KMS-11 (cell line): ENCODE measurements around the gene IQGAP1.

Experiments
- H2AFZ ChIP-seq: fragments of 200-600 bp; sonication (generic); 2 replicates; pipeline ENCODE4 v1.6.1; 2016; ENCODE audit warnings: antibody characterized with exemption, mixed run types, low read depth
- H3K27ac ChIP-seq: fragments of 200-600 bp; sonication (generic); 2 replicates; pipeline ENCODE4 v1.6.1; 2016; ENCODE audit warnings: mild to moderate bottlenecking, mixed run types
- H3K27me3 ChIP-seq: fragments of 200-600 bp; sonication (generic); 2 replicates; pipeline ENCODE4 v1.6.1; 2017; ENCODE audit warnings: mild to moderate bottlenecking, low read depth, mixed run types, moderate library complexity; ENCODE audit not compliant: insufficient read depth
- H3K36me3 ChIP-seq: fragments of 200-600 bp; sonication (generic); 2 replicates; pipeline ENCODE4 v1.6.1; 2017; ENCODE audit warnings: mild to moderate bottlenecking, mixed run types; ENCODE audit not compliant: insufficient read depth
- H3K4me1 ChIP-seq: fragments of 200-600 bp; sonication (generic); 2 replicates; pipeline ENCODE4 v1.6.1; 2016; ENCODE audit warnings: mild to moderate bottlenecking, low read depth, mixed run types; ENCODE audit not compliant: poor library complexity, severe bottlenecking
- H3K4me2 ChIP-seq: fragments of 200-600 bp; sonication (generic); 2 replicates; pipeline ENCODE4 v1.7.0; 2016; ENCODE audit warnings: mild to moderate bottlenecking, mixed run types
- H3K4me3 ChIP-seq: fragments of 200-600 bp; sonication (generic); IDR thresholded peaks from 2 replicates; pipeline ENCODE4 v1.6.1; 2017; ENCODE audit warnings: low read depth, low read length, mixed read lengths; ENCODE audit not compliant: insufficient read depth
- H3K79me2 ChIP-seq: fragments of 200-600 bp; sonication (generic); 2 replicates; pipeline ENCODE4 v1.6.1; 2016; ENCODE audit warnings: low read depth, mixed run types; ENCODE audit not compliant: insufficient read depth
- H3K9ac ChIP-seq: fragments of 200-600 bp; sonication (generic); 2 replicates; pipeline ENCODE4 v1.6.1; 2016; ENCODE audit warnings: mild to moderate bottlenecking, mixed run types
- H4K20me1 ChIP-seq: fragments of 200-600 bp; sonication (generic); 2 replicates; pipeline ENCODE4 v1.6.1; 2016; ENCODE audit warnings: mild to moderate bottlenecking, mixed run types; ENCODE audit not compliant: insufficient read depth
- TF ChIP-seq, protein P1 (sequence below): fragments of 200-600 bp; sonication (generic); conservative IDR thresholded peaks from 2 replicates; pipeline ENCODE4 v1.6.1; 2017; ENCODE audit warnings: low read depth, mild to moderate bottlenecking, antibody characterized with exemption, low read length, moderate library complexity, mixed read lengths

IQGAP1 gene

DNA sequence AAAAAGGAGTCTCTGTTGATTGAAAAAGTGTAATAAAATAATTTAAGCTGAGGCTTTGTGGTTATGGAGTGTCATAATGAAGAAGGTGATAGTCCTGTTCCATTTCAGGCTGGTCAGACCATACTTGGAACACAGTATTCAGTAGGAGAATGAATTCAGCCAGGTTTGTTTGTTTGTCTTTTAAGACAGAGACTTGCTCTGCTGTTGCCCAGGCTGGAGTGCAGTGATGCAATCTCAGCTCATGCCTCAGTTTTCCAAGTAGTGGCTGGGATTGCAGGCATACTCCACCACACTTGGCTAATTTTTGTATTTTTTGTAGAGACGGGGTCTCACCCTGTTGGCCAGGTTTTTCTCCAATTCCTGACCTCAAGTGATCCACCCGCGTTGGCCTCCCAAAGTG is 33.5 kb downstream of the IQGAP1 start:
- H2AFZ ChIP-seq = no peak overlapping the region
- TF ChIP-seq, protein P1, sequence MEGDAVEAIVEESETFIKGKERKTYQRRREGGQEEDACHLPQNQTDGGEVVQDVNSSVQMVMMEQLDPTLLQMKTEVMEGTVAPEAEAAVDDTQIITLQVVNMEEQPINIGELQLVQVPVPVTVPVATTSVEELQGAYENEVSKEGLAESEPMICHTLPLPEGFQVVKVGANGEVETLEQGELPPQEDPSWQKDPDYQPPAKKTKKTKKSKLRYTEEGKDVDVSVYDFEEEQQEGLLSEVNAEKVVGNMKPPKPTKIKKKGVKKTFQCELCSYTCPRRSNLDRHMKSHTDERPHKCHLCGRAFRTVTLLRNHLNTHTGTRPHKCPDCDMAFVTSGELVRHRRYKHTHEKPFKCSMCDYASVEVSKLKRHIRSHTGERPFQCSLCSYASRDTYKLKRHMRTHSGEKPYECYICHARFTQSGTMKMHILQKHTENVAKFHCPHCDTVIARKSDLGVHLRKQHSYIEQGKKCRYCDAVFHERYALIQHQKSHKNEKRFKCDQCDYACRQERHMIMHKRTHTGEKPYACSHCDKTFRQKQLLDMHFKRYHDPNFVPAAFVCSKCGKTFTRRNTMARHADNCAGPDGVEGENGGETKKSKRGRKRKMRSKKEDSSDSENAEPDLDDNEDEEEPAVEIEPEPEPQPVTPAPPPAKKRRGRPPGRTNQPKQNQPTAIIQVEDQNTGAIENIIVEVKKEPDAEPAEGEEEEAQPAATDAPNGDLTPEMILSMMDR = no peak
- H3K27me3 ChIP-seq = no peaks in the 10 kb centered on the region
- H3K27ac ChIP-seq = no peak overlapping the region
- H3K4me2 ChIP-seq = no peak overlapping the region
- no peak overlapping the region for H3K9ac ChIP-seq
- no peak overlapping the region for H3K4me3 ChIP-seq
- H4K20me1 ChIP-seq = 0 out of 2 replicates have a peak, but pooled peaks cover 3% of the 10 kb centered on the region
- no peaks in the 10 kb centered on the region for H3K36me3 ChIP-seq
- peaks cover 31% of the 10 kb centered on the region; the same call in 1 of the 2 replicates for H3K79me2 ChIP-seq
- no peaks in the 10 kb centered on the region for H3K4me1 ChIP-seq

DNA sequence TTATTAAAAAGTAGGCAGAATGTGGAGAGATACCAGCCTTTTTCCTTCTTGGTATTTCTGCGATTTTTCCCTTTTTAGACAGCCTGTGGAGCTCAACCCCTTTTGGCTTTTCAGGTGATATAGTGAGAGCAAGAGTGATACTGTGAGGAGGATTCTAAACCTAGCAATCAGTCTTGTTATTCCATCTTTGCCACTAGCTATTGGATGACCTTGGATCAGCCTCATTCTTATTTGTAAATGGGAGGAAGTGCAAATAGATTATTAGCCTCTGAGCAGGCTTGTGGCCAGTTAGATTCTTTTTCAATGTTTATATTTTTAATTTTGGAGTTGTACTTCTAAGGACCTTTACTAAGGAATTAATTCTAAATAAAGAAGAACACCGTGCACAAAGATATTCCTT is 34.0 kb downstream of the IQGAP1 start:
- H4K20me1 ChIP-seq = 0 out of 2 replicates have a peak, but pooled peaks cover 3% of the 10 kb centered on the region
- H3K36me3 ChIP-seq = no peaks in the 10 kb centered on the region
- TF ChIP-seq, protein P1 = no peak
- no peak overlapping the region for H2AFZ ChIP-seq
- no peaks in the 10 kb centered on the region for H3K4me1 ChIP-seq
- peaks cover 31% of the 10 kb centered on the region; the same call in 1 of the 2 replicates for H3K79me2 ChIP-seq
- no peaks in the 10 kb centered on the region for H3K27me3 ChIP-seq
- H3K4me2 ChIP-seq = no peak overlapping the region
- H3K27ac ChIP-seq = no peak overlapping the region
- no peak overlapping the region for H3K9ac ChIP-seq
- H3K4me3 ChIP-seq = no peak overlapping the region

DNA sequence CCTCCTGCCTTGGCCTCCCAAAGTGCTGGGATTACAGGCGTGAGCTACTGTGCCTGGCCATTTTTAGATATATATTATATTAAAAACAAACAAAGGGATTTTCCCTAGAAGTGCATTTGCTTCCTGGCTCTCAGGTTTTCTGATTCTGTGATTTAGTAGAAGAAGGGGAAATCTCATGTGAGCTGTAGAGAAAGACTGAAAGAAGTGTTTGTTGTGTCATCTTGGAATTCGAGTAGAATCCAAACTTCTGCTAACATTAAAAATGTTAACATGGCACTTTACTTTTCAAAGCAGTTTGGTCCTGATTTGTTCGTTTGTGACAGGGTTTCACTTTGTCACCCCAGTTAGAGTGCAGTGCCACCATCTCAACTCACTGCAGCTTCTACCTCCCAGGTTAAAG is 34.9 kb downstream of the IQGAP1 start:
- H3K27me3 ChIP-seq = no peaks in the 10 kb centered on the region
- TF ChIP-seq, protein P1 = no peak
- no peak overlapping the region for H2AFZ ChIP-seq
- H3K4me2 ChIP-seq = no peak overlapping the region
- H3K4me1 ChIP-seq = no peaks in the 10 kb centered on the region
- no peak overlapping the region for H3K27ac ChIP-seq
- H3K4me3 ChIP-seq = no peak overlapping the region
- peaks cover 25% of the 10 kb centered on the region; the same call in 1 of the 2 replicates for H3K79me2 ChIP-seq
- H3K36me3 ChIP-seq = no peaks in the 10 kb centered on the region
- 0 out of 2 replicates have a peak, but pooled peaks cover 3% of the 10 kb centered on the region for H4K20me1 ChIP-seq
- H3K9ac ChIP-seq = no peak overlapping the region

DNA sequence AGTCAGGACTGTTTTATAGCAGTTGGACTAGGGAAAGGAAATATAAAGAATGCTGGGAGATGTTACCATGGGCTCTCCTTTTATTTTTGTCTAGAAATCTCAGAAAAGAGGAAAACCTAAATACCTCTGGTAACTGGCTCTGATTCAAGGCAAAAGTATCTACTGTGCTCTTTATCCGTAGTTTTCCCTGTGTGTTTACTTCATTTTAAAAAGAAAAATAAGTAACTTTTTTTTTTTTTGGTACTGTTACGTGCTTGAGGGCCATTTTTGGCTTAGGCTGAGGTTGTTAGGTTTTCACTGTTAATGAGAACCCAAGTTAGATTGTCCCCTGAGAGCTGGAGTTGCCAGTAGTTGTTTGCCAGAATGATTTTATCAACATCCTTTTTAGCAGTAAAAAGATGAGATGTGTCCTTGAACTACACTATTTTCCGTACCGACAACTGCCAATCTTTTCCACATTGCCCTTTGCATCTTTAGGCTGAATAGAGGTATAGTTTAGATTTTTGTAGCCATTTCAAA is 35.8 kb downstream of the IQGAP1 start:
- Histone ChIP-seq H3K4me1 (no peaks in the 10 kb centered on the region), H3K4me3 (no peak overlapping the region), H3K27ac (no peak overlapping the region), H3K9ac (no peak overlapping the region), H3K36me3 (no peaks in the 10 kb centered on the region), H3K4me2 (no peak overlapping the region), H3K27me3 (no peaks in the 10 kb centered on the region), H3K79me2 (peaks cover 24% of the 10 kb centered on the region; the same call in 1 of the 2 replicates), H4K20me1 (0 out of 2 replicates have a peak, but pooled peaks cover 3% of the 10 kb centered on the region), H2AFZ (no peak overlapping the region)
- TF ChIP-seq, protein P1 = no peak
